GM10847 (cell line): ENCODE results near the gene RAB3IP.

ENCODE experiments used
- POLR2A ChIP-seq: IDR thresholded peaks from 2 replicates; pipeline ENCODE4 v1.6.1; 2011; ENCODE audit not compliant: insufficient read length; ENCODE audit errors: extremely low read depth

The RAB3IP gene

DNA sequence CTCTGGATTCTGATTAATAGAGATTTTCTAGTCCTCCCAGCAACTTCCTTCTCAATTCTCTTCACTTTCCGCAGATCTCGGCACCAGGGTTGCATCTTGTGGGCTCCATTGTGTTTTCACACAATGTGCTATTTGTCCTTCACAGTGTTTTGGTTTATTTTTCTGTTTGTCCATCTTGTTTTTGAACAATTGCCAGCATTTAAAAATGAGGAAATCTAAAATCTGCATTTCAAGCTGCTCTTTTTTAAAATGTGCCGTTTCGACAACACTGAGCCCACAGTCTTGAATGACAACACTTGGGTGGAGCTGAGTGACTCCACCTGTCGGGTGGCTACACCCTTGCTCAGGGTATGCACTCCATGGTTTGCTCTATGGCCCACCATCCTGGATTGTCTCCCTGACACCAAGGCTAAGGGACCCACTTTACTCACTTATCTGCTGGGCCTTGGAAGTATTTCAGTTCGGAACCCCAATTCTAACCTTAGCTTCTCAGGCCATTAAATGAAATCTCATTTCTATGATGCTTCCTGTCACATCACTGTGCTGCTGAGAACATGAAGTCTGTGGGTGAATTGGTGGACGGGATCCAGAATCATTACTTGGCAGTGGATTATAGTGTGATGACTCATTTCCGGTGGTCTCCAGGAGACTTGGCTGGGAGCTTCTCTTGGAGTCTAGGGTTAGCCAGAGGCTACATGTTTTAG, 82.9 kb downstream of the RAB3IP start:
- no peak for TF ChIP-seq POLR2A

DNA sequence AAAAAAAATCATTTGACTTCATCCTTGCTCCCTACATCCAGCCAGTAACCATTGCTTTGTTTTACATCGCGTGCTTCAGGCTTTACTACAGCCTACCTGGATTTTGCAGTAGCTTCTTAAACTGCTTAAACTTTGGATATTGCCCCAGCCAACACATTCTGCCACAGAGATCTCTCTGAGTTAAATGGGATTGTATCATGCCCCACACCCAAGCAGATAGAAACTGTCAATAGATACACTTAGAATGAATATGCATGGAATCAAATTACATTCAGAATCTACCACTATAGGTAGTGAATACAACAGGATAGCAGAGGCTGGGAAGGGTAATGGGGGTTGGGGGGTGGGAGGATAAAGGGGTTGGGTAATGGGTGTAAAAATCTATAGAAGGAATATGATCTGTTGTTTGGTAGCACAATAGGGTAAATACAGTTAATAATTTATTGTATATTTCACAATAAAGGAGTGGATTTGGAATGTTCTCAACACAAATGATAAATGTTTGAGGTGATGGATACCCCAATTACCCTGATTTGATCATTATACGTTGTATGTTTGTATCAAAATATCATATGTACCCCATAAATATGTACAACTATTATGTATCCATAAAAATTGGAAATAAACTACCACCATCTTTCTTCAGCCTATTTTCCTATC, 83.7 kb downstream of the RAB3IP start:
- TF ChIP-seq POLR2A = no peak

DNA sequence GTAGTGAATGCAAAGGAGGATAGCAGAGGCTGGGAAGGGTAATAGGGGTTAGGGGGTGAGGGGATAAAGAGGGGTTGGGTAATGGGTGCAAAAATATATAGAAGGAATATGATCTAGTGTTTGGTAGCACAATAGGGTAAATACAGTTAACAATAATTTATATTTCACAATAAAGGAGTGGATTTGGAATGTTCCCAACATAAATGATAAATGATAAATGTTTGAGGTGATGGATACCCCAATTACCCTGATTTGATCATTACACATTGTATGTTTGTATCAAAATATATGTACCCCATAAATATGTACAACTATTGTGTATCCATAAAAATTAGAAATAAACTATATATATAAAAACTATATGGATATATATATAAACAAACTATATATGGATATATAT, 85.4 kb downstream of the RAB3IP start:
- TF ChIP-seq POLR2A = no peak

DNA sequence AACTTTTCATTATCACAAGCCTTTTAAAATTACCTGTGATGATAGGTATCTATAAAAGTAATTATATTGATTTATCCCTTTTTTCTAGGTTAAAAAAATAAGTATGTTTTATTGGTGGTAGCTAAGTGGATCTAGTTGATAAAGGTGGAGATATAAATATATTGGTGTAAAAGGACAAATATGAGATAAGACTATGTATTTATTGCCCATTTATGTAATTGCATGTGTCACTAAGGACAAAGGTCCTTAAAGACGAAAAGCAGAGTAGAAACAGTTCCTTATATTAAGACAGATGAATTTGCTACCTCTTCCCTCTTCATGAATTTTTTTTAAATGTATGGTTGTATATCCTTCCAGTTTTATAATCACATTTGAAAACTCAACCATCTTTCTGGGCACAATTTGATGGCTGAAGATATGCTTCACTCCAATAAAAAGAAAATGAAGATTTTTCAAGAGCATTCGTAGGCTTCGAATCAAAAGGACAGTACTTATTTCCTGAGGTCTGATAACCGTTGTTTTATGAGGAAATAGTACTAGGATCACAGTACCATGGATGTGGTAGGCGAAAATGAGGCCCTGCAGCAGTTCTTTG, 86.4 kb downstream of the RAB3IP start, which contains the start of gene MYRFL:
Gene MYRFL (plus strand): TSS at position 262 of the 595 bp plus-strand sequence. CDS start 291 bp downstream, at position 553.
- TF ChIP-seq POLR2A = no peak

DNA sequence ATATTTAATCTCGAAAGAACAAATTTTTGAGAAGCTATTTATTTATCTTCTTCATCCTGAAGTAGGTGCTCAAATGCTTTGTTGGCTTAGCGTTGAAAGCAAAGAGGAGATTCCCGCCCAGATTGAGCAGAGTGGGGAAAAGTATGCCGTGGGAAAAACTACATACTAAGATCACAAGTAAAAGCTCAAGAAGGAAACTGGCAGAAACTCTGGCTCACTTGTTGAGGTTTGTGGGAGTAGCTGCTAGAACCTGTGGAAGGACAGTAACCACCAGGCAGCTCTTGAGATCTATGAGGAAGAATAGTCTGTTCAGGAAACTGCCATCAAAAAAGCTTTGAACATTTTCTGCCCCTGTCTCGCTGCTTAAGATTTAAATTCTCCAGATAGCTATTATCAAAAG, 90.2 kb downstream of the RAB3IP start:
- TF ChIP-seq POLR2A = no peak

DNA sequence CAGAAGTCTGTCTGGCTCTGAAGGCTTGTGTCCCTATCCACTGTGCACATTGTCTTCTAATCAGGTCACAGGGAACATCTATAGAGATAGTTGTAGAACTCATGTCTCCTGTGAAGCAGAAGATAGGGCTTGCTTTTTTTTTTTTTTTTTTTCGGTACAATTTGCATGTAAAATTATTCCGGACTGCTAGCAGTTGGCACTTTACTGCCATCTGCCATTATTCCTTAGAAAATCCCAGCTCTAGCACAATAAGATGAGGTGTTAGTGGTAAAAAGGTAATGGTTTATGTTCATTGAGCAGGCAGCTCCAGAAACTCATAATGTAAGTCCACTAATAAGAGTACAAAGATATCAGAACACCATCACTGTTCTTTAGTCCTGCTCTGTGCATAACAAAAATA, 95.0 kb downstream of the RAB3IP start:
- no peak for TF ChIP-seq POLR2A

DNA sequence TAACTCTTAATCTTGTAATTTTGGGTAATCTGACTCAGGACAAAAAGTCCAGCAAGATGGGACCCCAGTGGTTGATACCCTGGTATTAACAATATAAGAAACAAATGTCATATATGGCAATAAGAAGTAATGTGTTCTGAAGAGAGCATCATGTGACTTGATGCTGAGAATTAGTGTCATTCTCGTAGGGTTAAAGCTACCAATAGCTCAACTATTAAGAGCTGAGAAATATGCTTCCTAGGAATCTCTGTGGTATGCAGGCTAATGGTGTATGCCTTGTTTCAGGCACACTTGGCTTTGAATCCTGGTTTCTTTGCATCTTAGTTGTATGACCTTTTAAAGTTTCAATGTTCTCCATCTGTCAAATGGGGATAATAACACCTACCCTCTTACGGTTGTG, 95.5 kb downstream of the RAB3IP start:
- TF ChIP-seq POLR2A = no peak

DNA sequence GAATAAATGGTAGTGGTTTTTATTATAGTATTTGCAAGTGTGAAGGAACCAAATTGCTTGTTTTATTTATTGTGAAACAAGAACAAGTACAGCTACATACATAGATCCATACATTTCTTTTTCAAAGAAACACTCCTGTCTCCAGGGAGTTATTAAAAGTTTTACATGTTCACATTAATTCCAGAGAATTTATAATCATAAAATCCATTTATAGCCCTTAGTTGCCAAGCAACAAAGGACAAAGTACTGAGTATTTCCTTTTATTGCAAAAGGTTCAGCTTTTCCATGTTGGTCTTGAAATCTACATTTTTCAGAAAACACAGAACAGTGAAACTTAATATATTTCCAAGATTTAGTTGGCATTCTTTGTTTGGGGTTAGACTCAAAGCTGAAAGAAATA, 95.9 kb downstream of the RAB3IP start:
- TF ChIP-seq POLR2A = no peak

DNA sequence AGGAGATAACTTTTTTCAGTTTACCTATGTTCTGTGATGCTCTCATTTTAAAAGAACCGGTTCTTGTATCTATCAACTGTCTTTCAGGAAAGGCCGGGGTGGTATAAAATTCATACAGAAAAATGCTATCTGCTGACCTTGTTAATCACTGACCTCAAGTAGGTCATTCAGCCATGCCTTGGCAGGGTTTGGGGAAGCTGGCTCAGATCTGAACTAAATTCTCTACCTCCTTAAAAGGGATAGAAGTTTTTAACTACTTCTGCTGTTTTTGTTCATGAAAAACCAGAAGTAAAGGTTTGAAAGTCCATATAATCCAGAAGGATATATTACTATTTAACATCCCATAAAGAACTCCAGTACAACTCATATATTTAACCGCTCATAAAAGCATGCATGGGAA, 96.4 kb downstream of the RAB3IP start:
- TF ChIP-seq POLR2A = no peak

DNA sequence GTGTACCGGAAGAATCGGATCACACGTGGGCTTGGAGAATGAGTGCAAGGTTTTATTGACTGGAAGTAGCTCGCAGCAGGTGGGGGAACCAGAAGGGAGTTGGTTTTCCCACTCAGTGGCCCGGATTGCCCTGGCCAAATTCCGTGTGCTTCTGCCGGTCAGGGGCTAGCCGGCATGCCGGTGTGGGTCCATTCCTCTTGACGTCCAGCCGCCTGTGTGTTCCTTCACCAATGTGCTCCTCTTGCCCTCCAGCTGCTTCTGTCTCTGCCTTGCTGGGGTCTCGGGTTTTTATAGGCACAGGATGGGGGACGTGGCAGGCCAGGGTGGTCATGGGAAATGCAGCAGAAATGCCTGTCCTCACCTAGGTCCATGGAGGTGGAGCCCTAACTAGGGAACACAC, 97.4 kb downstream of the RAB3IP start:
- TF ChIP-seq POLR2A = no peak

DNA sequence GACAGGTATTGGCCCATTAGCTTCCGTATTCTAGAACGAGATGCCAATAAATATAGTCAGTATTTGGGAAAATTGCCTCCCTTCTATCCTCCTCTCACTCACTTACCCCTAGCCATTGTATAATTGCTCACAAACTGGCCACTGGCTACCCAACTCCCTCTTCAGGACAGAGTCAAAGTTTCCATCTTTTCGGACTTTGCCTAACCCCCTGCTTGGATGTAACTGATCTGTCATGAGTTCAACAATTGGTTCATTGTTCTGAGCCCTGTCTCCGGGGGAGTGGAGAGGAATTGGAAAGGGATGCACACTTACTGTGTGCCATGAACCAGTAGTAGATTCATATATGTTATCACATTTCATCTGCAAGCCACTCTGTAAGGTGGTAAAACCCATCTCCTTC, 98.5 kb downstream of the RAB3IP start:
- TF ChIP-seq POLR2A = no peak

DNA sequence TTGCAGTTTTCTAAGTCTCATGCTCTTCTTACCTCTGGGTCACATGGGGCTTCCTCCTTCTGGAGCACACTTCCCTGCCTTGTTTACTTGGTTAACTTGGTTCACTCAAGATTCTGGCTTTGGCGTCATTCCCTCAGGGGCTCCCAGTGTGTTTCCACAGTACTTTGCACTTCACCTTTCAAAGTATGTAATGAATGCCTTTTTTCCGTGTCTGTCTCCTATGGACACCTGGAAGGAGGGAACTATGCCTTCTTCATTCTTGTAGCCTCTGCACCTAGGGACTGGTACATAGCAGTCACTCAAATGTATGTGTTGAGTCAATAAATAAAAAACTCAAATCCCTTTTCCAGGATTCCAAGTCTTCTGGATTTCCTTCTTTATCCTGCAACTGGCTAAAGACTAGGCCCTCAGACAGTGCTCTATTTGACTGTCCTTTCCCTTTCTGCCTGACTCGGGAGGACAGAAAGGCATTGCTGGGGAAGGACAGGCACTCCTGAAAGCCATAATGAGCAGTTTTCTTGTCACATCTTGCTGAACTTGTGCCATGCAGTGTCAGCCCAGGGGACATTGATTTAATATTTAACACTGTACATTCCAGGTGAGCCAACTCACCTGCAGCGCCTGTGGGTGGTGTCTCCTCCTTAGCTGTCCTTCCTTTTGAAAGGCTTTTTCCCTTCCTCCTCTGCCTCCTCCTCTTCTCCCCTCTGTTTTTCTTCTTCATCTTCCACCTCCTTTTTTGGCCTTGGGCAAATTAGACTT, 99.2 kb downstream of the RAB3IP start:
- TF ChIP-seq POLR2A = no peak

DNA sequence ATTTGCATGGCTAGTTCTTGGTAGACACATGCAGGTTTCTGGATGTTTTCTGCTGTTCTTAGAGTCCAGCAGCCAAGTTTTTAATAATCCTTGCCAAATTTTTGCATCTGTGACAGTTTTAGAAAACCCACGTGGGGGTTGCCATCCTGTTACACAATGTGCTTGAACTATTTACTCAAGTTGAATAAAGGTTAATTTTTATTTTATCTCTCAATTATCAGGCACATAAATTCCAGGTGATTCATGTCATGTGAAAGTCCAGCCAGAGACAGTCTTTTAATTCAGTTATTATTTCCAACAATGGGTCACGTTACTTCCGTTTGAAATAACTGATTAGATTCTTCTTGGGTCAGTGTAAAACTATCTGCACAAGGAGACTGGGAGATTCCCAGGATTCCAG, 102.1 kb downstream of the RAB3IP start:
- no peak for TF ChIP-seq POLR2A

DNA sequence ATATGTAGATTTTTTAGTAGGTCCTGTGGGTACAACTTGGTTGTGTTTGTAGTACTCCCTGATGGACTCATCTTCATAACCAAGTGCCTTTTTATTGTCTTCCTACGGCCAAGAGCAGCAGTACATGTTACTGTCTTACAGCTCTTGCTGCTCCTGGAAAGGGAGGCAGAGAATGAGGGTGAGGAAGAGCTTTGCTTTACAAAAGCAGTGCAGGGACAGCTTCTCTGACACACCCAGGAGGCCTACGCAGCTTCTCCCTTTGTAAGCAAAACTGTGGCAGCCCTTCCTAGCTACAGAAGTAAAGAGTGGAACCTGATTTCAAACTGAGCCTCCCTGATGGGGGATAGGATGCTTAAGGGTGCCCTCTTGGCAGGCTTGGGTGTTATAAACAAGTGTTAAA, 104.9 kb downstream of the RAB3IP start:
- TF ChIP-seq POLR2A = no peak

DNA sequence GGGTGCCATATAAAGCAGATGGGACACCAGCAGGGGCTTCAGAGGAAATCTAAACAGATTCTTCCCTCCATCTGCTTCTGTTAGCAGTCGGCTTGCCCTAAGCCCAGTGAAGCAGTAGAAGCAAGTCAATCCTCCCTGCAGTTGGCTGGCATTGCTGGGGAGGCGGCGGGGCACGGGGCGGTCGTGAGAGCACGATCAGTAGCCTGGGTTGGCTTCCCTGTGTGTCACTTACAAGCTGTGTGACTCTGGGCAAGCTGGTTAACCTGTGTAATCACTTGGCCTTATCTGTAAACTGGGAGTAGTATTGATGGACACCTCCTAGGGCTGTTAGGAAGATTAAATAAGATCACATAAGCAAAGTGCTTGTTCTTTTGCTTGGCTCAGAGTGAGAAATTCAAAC, 105.8 kb downstream of the RAB3IP start:
- no peak for TF ChIP-seq POLR2A

DNA sequence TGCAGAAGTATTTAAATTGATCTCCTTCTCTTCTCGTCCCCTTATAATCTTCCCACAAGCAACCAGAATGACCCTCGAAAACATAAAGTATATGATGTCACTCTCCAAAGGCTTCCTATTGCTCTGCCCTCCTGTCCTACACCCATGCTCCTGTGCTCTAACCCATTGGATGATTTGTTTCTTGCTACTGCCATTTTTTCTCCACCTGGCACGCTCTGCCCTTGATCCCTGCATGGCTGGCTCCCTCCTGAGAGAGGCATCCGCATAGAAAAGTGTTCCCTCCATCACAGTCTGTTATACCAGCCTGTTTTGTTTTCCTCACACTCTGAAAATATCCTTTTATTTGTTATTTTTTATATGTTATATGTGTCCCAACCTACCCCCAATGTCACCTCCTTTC, 106.2 kb downstream of the RAB3IP start:
- no peak for TF ChIP-seq POLR2A
